Right ventricle myocardium superior (tissue), 1 donor: ENCODE data around the gene TMPRSS5. TPM values are rescaled to one million over a fixed set of nuclear protein-coding genes. Genes with fewer than 3 reads are reported as not detected.
"Not testable (repeated sequence)": the region's sequence is repeated elsewhere in the genome, so short reads cannot be mapped to it uniquely, and the experiment has no call there.

ENCODE experiments used
- ATAC-seq: fragments of 200-7000 bp; cut with Tn5 transposase; one replicate; pipeline ENCODE4 v1.9.1; 2020; ENCODE audit warnings: mild to moderate bottlenecking; ENCODE audit not compliant: poor library complexity
- DNase-seq: peaks from one replicate; pipeline ENCODE4 v3.0.0-alpha.2; 2020
- intact Hi-C: fragments of 100-400 bp; cut with DNase I; formaldehyde crosslinking; loops from one replicate; pipeline ENCODE4 v1.11.2; 2022
- long read RNA-seq: library from polyadenylated mRNA; unstranded; transcript quantifications from one replicate; pipeline ENCODE4 v2.0.0, GENCODE V29; 2021
- total RNA-seq: library from RNA; stranded (reverse); fragmentation: NEBNext Ultra II Directional; extraction: Animal tissue kit (Norgen Biotek cat#: 25700); gene quantifications from one replicate; pipeline ENCODE4 v1.2.1, GENCODE V29; 2021
- donor health status: DM: no; HTN: yes; CAD: no; lungs with severe emphysema.

TMPRSS5 gene
- 1.3 TPM for total RNA-seq
- long read RNA-seq: 0 reads

- intact Hi-C loops: no loop called here
- DNase-seq: no peak
- ATAC-seq: no peak
Observed at GRCh38 chr11:113705871-113706655, at the start of gene TMPRSS5. Gene TMPRSS5, minus strand, starts transcription at chr11:113706308. Its CDS starts 84 bp downstream, at chr11:113706224.

DNA sequence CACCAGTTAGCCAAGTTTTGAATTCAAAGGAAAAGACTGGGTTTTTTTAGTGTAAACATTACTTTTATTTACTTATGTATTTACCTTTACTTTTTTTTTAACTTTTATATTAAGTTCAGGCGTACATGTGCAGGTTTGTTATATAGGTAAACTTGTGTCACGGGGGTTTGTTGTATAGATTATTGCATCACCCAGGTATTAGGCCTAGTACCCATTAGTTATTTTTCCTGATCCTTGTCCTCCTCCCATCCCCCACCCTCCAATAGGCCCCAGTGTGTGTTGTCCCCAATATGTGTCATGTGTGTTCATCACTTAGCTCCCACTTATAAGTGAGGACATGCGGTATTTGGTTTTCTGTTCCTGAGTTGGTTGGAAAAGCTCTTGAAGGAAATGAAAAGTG lies 46.8 kb upstream of the TMPRSS5 start:
- DNase-seq: no peak
- intact Hi-C loops: no loop called here
- no peak for ATAC-seq

DNA sequence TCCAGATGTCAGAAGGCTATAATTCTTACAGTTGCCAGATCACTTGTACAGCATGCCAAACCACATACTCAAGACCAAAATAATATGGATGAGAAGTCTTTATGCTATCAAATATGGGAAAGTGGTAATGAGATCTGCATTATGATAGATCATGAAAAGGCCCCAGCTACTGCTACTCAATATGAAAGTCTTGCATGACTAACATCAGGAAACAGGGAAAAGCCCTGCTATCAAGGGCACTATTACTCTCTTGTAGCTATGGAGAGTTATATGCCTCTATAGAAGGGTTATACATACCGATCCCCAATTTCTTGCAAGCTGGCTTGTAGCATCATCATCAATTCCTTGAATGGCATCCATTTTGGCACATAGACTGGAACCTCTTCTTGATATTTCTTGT lies 30.2 kb upstream of the TMPRSS5 start:
- ATAC-seq (no peak), DNase-seq (no peak)
- intact Hi-C loops: loop anchor here (10.0 kb wide), 1 partner anchor 182 kb away; no protein-coding TSS in a partner anchor

DNA sequence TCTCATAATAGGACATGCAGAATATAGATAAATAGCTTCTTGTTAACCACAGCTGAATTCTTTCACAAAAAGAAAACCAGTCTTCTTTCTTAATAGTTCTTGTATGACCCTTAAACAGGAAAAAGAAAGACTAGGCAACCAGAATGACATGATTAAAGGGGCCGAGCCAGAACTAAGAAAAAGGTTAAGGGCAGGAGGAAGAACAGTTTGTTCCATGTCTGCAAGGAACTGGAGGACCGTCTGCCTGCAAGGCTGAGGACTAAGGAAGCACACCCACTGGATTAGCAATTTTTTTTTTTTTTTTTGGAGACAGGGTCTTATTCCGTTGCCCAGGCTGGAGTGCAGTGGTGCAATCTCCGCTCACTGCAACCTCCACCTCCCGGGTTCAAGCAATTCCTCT lies 26.0 kb upstream of the TMPRSS5 start:
- intact Hi-C loops: loop anchor here (10.0 kb wide), 1 partner anchor 177 kb away; no protein-coding TSS in a partner anchor
- ATAC-seq: no peak

DNA sequence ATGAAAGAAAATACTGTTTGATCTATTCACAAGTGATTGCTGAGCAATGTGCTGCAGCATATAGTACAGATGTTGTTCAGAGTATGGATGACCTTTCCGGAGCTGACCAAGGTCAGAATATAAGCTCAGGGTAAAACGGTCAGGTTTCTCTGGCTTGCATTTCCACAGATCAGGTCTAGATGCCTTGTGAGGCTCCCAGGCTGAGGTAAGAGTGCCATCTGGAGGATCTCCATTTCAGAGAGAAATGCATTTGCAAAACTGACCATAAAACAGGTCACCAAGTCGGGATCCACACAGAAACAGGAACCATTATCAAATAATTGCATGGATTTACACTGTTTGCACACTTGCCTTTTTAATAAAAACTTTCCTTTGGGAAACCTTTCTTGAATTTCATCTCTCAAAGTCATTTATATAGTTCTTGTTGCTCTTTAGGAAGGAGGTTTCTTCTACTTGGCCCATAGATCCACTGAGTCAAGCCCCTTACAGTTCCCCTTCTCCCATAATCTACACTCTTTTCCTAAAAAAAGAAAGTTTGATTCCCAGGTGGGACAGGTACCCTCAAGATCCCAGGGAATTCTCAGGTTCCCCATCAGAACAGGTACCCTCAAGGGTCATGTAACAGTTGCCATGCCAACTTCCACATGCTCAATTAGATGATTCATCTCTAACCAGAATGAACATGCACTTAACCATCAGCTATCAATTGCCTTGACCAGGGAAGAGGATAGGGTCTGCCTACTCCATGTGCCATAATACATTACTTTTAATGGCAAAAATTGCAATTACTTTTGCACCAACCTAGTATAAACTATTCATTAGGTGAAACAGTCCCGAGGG lies 25.0 kb upstream of the TMPRSS5 start:
- ATAC-seq: peak; percentile 53
- no peak for DNase-seq

More for the DNA sequence above, 26.0 kb upstream of the TMPRSS5 start:
- DNase-seq: no peak

GRCh38 chr11:113729456-113729855 lies 23.3 kb upstream of the TMPRSS5 start:
- ATAC-seq (no peak), DNase-seq (no peak)
- intact Hi-C loops: no loop called here

More for the DNA sequence above, 25.0 kb upstream of the TMPRSS5 start:
- intact Hi-C loops: loop anchor here (1.0 to 10.0 kb wide), 2 partner anchors 176 to 426 kb away; no protein-coding TSS in a partner anchor

DNA sequence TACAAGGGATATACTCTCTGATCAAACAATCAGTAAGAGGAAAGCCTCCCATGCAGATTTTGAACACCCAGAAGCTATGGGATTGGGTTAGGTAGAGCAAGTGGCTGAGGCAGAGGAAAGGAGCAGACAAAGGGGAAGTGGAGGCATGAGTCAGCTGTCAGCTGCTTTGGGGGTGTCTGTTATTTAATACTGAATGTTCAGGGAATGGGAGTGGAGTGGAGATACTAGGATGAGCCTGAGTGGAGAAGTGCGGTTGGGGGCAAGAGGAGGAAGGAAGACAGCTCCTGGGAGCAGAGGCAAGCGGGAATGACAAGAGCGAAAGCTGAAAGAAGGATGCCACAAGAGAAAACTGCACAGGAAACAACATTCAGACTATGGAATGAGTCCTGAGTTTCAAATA lies 22.7 kb upstream of the TMPRSS5 start:
- DNase-seq: no peak
- intact Hi-C loops: no loop called here
- no peak for ATAC-seq

GRCh38 chr11:113725913-113726312 lies 19.8 kb upstream of the TMPRSS5 start:
- intact Hi-C loops: no loop called here

DNA sequence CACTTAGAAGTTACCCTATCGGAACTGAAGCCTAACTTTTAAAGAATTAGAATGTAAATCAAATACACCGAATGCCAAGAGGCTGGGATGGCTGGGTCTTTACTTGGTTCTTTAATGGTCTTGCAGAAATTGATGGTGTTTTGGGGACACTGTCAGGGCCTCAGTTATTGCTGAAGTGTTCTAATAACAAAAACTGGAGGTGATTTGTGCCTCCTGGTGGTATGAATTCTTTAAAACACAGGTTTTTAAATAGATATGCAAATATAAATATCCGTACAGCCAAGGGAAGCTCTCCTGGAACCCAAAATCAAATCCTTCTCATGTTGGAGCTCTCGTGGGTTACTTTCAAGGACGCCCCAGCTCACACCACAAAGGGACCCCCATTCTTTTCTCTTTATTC lies 19.3 kb upstream of the TMPRSS5 start:
- intact Hi-C loops: no loop called here
- ATAC-seq: no peak

More at GRCh38 chr11:113725913-113726312, 19.8 kb upstream of the TMPRSS5 start:
- ATAC-seq: no peak
- DNase-seq: no peak

GRCh38 chr11:113724778-113725177 lies 18.7 kb upstream of the TMPRSS5 start:
- intact Hi-C loops: no loop called here
- DNase-seq: no peak
- no peak for ATAC-seq

More for the DNA sequence above, 19.3 kb upstream of the TMPRSS5 start:
- no peak for DNase-seq

DNA sequence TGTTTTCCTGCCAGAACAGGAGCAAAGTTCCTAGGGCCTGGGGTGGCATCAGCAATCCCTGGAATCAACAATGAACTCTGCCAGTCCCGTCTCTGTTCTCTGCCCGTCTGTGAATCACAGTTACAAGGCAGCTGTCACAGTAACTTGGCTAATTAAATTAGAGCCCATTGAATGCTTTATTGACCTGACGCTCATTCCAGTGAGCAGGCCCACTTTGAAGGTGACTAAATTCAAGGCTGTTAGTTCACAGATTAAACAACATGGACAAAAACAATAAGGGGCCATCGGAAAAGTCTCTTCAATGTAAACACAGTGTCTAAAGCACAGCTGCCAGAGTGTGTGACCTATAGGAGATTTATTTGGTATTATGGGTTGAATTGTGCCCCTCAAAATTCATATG lies 17.7 kb upstream of the TMPRSS5 start:
- DNase-seq (no peak), ATAC-seq (no peak)
- intact Hi-C loops: no loop called here

GRCh38 chr11:113722934-113723333 lies 16.8 kb upstream of the TMPRSS5 start:
- intact Hi-C loops: no loop called here
- ATAC-seq (no peak), DNase-seq (no peak)

DNA sequence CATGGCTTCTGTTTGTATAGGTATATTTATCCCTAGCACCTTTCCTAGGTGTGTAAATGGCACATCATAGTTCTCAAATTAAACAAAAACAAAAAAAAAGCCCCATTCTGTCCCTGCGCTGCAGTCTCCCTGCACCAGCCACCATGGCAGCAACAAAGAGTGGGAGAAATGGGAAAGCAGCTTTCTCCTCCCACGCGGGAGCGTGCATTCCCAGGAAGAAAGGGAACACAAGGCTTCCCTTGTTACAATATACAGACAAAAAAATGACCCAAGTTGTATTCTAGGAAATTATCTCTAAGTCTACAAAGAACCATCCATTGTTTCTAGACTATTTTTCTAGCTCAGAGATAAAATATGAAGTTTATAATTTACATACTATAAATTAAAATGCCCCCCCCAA lies 16.1 kb upstream of the TMPRSS5 start:
- DNase-seq (no peak), ATAC-seq (no peak)
- intact Hi-C loops: no loop called here

GRCh38 chr11:113721462-113722066 lies 15.5 kb upstream of the TMPRSS5 start:
- no peak for DNase-seq
- ATAC-seq: peak; percentile 36
- intact Hi-C loops: no loop called here

DNA sequence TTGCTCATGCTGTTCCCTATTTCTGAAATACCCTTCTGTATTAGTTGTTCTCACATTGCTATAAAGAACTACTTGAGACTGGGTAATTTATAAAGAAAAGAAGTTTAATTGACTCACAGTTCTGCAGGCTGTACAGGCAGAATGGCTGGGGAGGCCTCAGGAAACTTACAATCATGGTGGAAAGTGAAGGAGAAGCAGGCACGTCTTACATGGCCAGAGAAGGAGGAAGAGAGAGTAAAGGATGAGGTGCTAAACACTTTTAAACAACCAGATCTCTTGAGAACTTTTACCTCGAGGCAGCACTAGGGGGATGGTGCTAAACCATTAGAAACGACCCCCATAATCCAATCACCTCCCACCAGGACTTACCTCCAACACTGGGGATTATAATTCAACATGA lies 14.4 kb upstream of the TMPRSS5 start:
- ATAC-seq, DNase-seq, intact Hi-C loops: not testable (repeated sequence)

- intact Hi-C loops: no loop called here
- no peak for DNase-seq
- peak; percentile 27 for ATAC-seq
Observed at GRCh38 chr11:113715882-113716625, 9.9 kb upstream of the TMPRSS5 start.

DNA sequence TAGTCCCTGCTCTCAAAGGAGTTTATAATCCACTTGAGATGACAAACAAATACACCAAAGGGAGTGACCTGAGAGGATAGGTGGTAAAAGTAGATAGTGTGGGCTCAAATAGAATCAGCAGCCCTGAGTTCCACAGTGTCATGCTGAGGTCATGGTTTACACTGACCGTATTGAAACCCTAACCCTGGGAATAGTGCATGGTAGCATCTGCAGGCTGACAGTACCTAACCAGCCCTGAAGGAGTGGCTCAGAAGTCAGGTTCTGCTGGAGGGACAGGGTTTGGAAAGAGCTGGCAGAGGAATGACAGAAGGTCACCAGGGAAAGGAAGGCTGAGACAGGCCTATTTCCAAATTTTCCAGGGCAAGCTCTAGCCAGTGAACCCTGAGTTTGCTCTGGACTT lies 9.2 kb upstream of the TMPRSS5 start:
- ATAC-seq: no peak
- intact Hi-C loops: no loop called here

DNA sequence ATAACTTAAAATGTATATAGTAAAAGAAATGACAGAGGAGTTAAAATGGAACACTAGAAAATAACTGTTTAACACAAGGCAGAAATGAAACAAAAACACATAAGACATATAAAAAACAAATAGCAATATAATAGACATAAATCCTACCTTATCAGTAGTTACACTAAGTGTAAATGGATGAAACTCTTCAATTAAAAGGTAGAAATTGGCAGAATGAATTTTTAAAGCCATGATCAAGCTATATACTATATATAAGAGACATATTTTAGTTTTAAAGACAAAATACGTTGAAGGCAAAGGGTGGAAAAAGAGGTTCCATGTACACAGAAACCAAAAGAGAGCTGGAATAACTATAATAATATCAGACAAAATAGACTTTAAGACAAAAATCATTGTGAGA lies 4.9 kb upstream of the TMPRSS5 start:
- DNase-seq (no peak), ATAC-seq (no peak)
- intact Hi-C loops: no loop called here

More for the DNA sequence above, 9.2 kb upstream of the TMPRSS5 start:
- no peak for DNase-seq
